ENCODE data around the gene MTMR11. TPM values are rescaled to one million over a fixed set of nuclear protein-coding genes. Genes with fewer than 3 reads are reported as not detected.
"Not testable (repeated sequence)": the region's sequence is repeated elsewhere in the genome, so short reads cannot be mapped to it uniquely, and the experiment has no call there.

Gene MTMR11
- total and polyA plus RNA-seq, 3 donors from 2014 or later: 20.5 to 50.4 (median 39.8) TPM

DNA sequence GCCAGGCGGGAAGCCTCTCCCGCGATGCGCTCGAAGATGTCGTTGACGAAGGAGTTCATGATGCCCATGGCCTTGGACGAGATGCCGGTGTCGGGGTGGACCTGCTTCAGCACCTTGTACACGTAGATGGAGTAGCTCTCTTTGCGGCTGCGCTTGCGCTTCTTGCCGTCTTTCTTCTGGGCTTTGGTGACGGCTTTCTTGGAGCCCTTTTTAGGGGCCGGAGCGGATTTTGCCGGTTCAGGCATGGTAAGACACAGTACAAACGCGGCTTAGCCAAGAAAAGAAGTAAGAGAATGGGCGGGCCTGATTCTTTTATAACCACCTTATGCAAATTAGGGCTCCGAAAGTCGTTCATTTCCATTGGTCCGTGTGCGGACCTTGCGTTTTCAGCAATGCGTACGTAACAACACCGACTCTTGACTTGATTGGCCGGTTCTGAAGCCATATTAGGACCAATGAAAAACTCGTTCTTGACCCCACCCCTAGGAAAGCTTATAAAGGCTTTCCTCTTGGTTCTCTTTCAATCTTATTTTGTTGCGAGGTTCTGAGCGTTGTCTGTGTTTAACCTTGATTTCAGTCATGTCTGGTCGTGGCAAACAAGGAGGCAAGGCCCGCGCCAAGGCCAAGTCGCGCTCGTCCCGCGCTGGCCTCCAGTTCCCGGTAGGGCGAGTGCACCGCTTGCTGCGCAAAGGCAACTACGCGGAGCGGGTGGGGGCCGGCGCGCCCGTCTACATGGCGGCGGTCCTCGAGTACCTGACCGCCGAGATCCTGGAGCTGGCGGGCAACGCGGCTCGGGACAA, 50.1 kb downstream of the MTMR11 start:
- TF ChIP-seq POLR2A (IDR thresholded peaks at IDR 0.05): peak; percentile 99
- TF ChIP-seq, protein P1, sequence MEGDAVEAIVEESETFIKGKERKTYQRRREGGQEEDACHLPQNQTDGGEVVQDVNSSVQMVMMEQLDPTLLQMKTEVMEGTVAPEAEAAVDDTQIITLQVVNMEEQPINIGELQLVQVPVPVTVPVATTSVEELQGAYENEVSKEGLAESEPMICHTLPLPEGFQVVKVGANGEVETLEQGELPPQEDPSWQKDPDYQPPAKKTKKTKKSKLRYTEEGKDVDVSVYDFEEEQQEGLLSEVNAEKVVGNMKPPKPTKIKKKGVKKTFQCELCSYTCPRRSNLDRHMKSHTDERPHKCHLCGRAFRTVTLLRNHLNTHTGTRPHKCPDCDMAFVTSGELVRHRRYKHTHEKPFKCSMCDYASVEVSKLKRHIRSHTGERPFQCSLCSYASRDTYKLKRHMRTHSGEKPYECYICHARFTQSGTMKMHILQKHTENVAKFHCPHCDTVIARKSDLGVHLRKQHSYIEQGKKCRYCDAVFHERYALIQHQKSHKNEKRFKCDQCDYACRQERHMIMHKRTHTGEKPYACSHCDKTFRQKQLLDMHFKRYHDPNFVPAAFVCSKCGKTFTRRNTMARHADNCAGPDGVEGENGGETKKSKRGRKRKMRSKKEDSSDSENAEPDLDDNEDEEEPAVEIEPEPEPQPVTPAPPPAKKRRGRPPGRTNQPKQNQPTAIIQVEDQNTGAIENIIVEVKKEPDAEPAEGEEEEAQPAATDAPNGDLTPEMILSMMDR (IDR thresholded peaks at IDR 0.05): no peak
- intact Hi-C loops (cut with DNase I; ENCODE audit: low total_unique reads): no loop called here
- Histone ChIP-seq H3K4me3 (peak overlapping the region; percentile 69 to 86), H3K4me1 (peaks cover 5% of the 10 kb centered on the region), H3K27me3 (no peaks in the 10 kb centered on the region), H3K27ac (peak overlapping the region; percentile 97 to 100), H3K9me3 (no peaks in the 10 kb centered on the region), H3K36me3 (ENCODE audit: low read depth, missing control alignments) (no peaks in the 10 kb centered on the region)
- DNase-seq: peak; percentile 97
- 0 to 1% methylated on average over 44 to 62 of the region's 62 CpGs for WGBS, 2 donors

DNA sequence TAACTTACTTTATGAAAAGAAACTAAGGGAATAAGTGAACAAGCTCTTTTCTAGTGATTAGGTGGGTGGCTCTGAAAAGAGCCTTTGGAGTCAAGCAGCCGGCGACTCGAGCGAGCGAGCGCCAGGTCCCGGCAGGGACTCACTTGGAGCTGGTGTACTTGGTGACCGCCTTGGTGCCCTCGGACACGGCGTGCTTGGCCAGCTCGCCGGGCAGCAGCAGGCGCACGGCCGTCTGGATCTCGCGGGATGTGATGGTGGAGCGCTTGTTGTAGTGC, 50.6 kb downstream of the MTMR11 start:
- intact Hi-C loops (cut with DNase I; ENCODE audit: low total_unique reads); H3K36me3 ChIP-seq (ENCODE audit: low read depth, missing control alignments); H3K27me3 ChIP-seq; DNase-seq; H3K4me1 ChIP-seq; H3K9me3 ChIP-seq: not testable (repeated sequence)
- Histone ChIP-seq H3K27ac (peak overlapping the region; percentile 94 to 100), H3K4me3 (peak overlapping the region; percentile 63 to 86)
- WGBS, 2 donors: 1% methylated on average over 19 of the region's 19 CpGs; no CpG with 5 or more reads in 1 of the 2 donors

DNA sequence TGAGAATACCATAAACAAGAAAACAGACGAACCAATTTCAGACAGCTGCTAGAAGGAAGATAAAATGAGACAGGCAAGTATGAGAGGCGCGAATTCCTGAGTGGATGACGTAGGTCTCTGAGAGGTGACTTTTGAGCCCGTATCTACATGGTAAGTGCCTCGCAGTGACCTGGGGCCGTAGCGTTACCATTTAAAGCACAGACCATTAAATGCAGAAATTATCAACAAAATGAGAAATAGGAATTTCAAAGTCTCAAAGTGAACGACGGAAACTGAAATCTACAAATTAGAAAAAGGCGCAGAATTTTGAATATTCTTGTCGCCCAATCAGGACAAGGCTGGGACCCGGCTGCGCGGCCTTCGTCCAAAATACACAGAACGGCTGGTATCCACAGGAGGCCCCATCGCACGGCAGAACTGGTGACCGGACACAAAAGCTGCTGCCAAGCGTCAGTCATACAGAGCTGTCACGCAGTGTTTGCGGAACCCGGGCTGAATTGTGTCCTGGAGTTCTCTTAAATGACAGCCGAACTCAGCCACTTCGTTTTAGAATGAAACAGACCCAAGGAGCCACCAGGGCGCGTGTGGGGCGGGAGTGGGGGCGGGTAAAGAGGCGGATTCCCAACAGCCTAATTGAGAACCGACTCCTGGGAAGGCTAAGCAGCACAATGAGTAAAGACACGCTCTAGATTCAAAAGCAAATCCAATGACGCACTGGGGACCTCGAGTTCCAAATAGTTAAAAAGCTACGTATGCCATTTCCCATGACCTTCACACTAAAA, 51.1 kb downstream of the MTMR11 start:
- peak; percentile 89 for DNase-seq
- H3K9me3 ChIP-seq: no peaks in the 10 kb centered on the region
- TF ChIP-seq, protein P1 (IDR thresholded peaks at IDR 0.05): peak in 1 of 3 experiments; percentile 18
- peak; percentile 21 for TF ChIP-seq POLR2A (IDR thresholded peaks at IDR 0.05)
- 0 to 1% methylated on average over 36 of the region's 36 CpGs for WGBS, 2 donors
- H3K4me1 ChIP-seq: peaks cover 5% of the 10 kb centered on the region
- intact Hi-C loops (cut with DNase I; ENCODE audit: low total_unique reads): no loop called here
- H3K27ac ChIP-seq: peak overlapping the region; percentile 94 to 100
- H3K4me3 ChIP-seq: peak overlapping the region; percentile 63 to 86
- H3K36me3 ChIP-seq (ENCODE audit: low read depth, missing control alignments): no peaks in the 10 kb centered on the region
- no peaks in the 10 kb centered on the region for H3K27me3 ChIP-seq

DNA sequence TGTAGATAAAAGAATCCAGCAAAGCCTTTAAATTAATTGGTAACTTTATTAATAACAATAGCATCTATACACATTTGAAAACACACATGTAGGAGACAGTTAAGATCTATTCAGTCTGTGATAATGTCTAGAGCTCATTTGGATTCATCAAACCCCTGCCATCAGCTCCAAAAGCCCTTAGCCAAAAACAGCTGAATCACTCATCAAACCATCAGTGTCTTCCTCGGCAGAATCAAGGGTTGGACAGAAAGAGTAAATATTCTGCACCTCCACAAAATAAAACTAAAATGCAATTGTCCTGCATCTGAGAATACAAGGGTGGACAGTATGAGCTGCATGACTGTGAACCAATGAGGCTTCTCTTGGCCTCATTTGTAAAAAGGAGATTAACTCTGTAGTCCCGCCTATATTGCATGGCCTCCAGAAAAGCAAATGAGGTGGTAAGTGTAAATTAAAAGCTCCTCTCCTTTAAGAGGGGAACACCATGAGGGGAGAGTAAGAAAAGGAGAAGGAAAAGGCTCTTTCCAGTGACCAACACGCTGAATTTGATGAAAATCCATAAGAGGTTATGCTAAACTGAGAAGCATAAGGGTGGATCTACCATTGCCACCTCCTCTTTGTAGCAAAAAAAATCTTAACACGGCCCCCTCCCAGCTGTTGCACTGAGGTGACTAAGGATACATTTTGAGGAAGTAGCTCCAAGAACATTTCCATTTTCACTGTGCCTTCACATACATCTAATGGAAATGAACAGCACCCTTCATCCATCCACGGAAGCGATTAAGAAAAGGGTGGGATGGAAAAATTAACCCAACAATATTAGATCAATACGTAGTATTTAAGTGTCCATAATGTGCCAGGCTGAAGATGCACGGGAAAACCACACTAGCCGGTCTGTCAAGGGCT, 52.0 kb downstream of the MTMR11 start:
- no peak for TF ChIP-seq POLR2A (IDR thresholded peaks at IDR 0.05)
- TF ChIP-seq, protein P1 (IDR thresholded peaks at IDR 0.05): no peak
- Histone ChIP-seq H3K27me3 (no peaks in the 10 kb centered on the region), H3K4me1 (peaks cover 5% of the 10 kb centered on the region), H3K27ac (peak overlapping the region; percentile 94 to 100), H3K4me3 (peak overlapping the region; percentile 63 to 86), H3K9me3 (no peaks in the 10 kb centered on the region), H3K36me3 (ENCODE audit: low read depth, missing control alignments) (no peaks in the 10 kb centered on the region)
- no peak for DNase-seq
- WGBS, 2 donors: 11 to 16% methylated on average over 9 of the region's 9 CpGs
- intact Hi-C loops (cut with DNase I; ENCODE audit: low total_unique reads): no loop called here
